HT-29 (cell line): Measurements from ENCODE around the gene CHMP5. TPM values are rescaled to one million over a fixed set of nuclear protein-coding genes. Genes with fewer than 3 reads are reported as not detected.

Source experiments
- DNase-seq: peaks from one replicate; pipeline ENCODE4 v3.0.0-alpha.2; 2015; ENCODE audit warnings: low spot score
- total RNA-seq: library from RNA; depleted of rRNA; stranded (reverse); fragments of >200 nt; shearing (Covaris generic); gene quantifications from 2 replicates; pipeline ENCODE4 v1.2.3, GENCODE V29; 2014; rRNA removed

The CHMP5 gene
- 24.7 and 29.2 TPM in 2 replicates for total RNA-seq

- peak; percentile 99 for DNase-seq
Measured at GRCh38 chr9:33264473-33265177, at the start of gene CHMP5, which contains the start of gene BAG1. Gene CHMP5 (plus strand): TSS chr9:33265049. CDS start chr9:33265079, 30 bp downstream. Gene BAG1 (minus strand): TSS chr9:33264708.

- DNase-seq = no peak
Measured at GRCh38 chr9:33220681-33221567, 43.9 kb upstream of the CHMP5 start.

- DNase-seq = no peak
Measured at GRCh38 chr9:33221568-33221884, 43.3 kb upstream of the CHMP5 start.

- no peak for DNase-seq
Measured at GRCh38 chr9:33222031-33222430, 42.8 kb upstream of the CHMP5 start.

- no peak for DNase-seq
Measured at GRCh38 chr9:33223696-33224095, 41.2 kb upstream of the CHMP5 start.

- DNase-seq = peak; percentile 92
Measured at GRCh38 chr9:33225319-33226147, 39.3 kb upstream of the CHMP5 start.

GRCh38 chr9:33227008-33227398 is 37.8 kb upstream of the CHMP5 start:
- no peak for DNase-seq

GRCh38 chr9:33227741-33228140 is 37.1 kb upstream of the CHMP5 start:
- no peak for DNase-seq

GRCh38 chr9:33228606-33229005 is 36.2 kb upstream of the CHMP5 start:
- no peak for DNase-seq

GRCh38 chr9:33229359-33230114 is 35.3 kb upstream of the CHMP5 start:
- peak; percentile 97 for DNase-seq

- DNase-seq = peak; percentile 50
Measured at GRCh38 chr9:33230756-33231622, 33.9 kb upstream of the CHMP5 start.

- no peak for DNase-seq
Measured at GRCh38 chr9:33231623-33231942, 33.3 kb upstream of the CHMP5 start.

- no peak for DNase-seq
Measured at GRCh38 chr9:33232815-33233214, 32.0 kb upstream of the CHMP5 start.

GRCh38 chr9:33233626-33234342 is 31.1 kb upstream of the CHMP5 start:
- DNase-seq = peak; percentile 97

- DNase-seq = no peak
Measured at GRCh38 chr9:33234511-33235467, 30.1 kb upstream of the CHMP5 start.

- no peak for DNase-seq
Measured at GRCh38 chr9:33236571-33236970, 28.3 kb upstream of the CHMP5 start.

GRCh38 chr9:33239921-33240320 is 24.9 kb upstream of the CHMP5 start, which contains the start of gene SPINK4:
Gene SPINK4 (plus strand): TSS chr9:33240167. CDS start chr9:33240209, 42 bp downstream.
- DNase-seq = no peak

GRCh38 chr9:33241298-33241697 is 23.6 kb upstream of the CHMP5 start:
- no peak for DNase-seq
